Mesendoderm (in vitro differentiated cells): ENCODE data around the gene PPP1R16B.

Experiments used
- DNase-seq: peaks from one replicate; pipeline ENCODE4 v3.0.0; 2013
- H2AK5ac ChIP-seq: 2 replicates; pipeline ENCODE4 v1.6.1; 2013; ENCODE audit warnings: low read length, inconsistent platforms
- H2BK120ac ChIP-seq: 2 replicates; pipeline ENCODE4 v1.6.1; 2013; ENCODE audit warnings: low read depth, mild to moderate bottlenecking, low read length, moderate library complexity, mixed read lengths
- H2BK15ac ChIP-seq: replicated peaks from 2 replicates; pipeline ENCODE4 v1.6.1; 2013; ENCODE audit warnings: low read depth, mild to moderate bottlenecking, moderate library complexity
- H2BK5ac ChIP-seq: 2 replicates; pipeline ENCODE4 v1.6.1; 2013; ENCODE audit warnings: low read length, inconsistent platforms
- H3K18ac ChIP-seq: 2 replicates; pipeline ENCODE4 v1.6.1; 2013; ENCODE audit warnings: mild to moderate bottlenecking, low read length, mixed read lengths
- H3K23ac ChIP-seq: one replicate; pipeline ENCODE4 v1.6.1; 2013; ENCODE audit warnings: low read length
- H3K27ac ChIP-seq: 2 replicates; pipeline ENCODE4 v1.5.1; 2013; ENCODE audit warnings: low read depth, mild to moderate bottlenecking, inconsistent platforms, low read length, moderate library complexity
- H3K27me3 ChIP-seq: 2 replicates; pipeline ENCODE4 v1.6.1; 2013; ENCODE audit warnings: low read length, control low read depth, mild to moderate bottlenecking, inconsistent platforms; ENCODE audit not compliant: insufficient read depth, poor library complexity
- H3K36me3 ChIP-seq: 2 replicates; pipeline ENCODE4 v1.6.1; 2013; ENCODE audit warnings: low read length, inconsistent platforms; ENCODE audit not compliant: control insufficient read depth, insufficient read depth
- H3K4ac ChIP-seq: one replicate; pipeline ENCODE4 v1.6.1; 2013; ENCODE audit warnings: low read depth, mild to moderate bottlenecking, low read length, moderate library complexity
- H3K4me1 ChIP-seq: 2 replicates; pipeline ENCODE4 v1.6.1; 2013; ENCODE audit warnings: low read depth, low read length, inconsistent platforms; ENCODE audit not compliant: control insufficient read depth
- H3K4me2 ChIP-seq: 2 replicates; pipeline ENCODE4 v1.6.1; 2013; ENCODE audit warnings: low read length
- H3K4me3 ChIP-seq: 2 replicates; pipeline ENCODE4 v1.5.1; 2013; ENCODE audit warnings: mild to moderate bottlenecking, low read length
- H3K56ac ChIP-seq: one replicate; pipeline ENCODE4 v1.6.1; 2013; ENCODE audit warnings: low read length
- H3K79me1 ChIP-seq: 2 replicates; pipeline ENCODE4 v1.6.1; 2013; ENCODE audit warnings: low read length, inconsistent platforms
- H3K79me2 ChIP-seq: 2 replicates; pipeline ENCODE4 v1.6.1; 2013; ENCODE audit warnings: mild to moderate bottlenecking, low read length; ENCODE audit not compliant: control insufficient read depth, insufficient read depth
- H3K9ac ChIP-seq: 2 replicates; pipeline ENCODE4 v1.6.1; 2013; ENCODE audit warnings: low read length, inconsistent platforms
- H4K5ac ChIP-seq: one replicate; pipeline ENCODE4 v1.6.1; 2013; ENCODE audit warnings: low read length
- H4K8ac ChIP-seq: one replicate; pipeline ENCODE4 v1.6.1; 2013; ENCODE audit warnings: low read depth, mild to moderate bottlenecking, control low read depth, low read length, moderate library complexity
- WGBS: extraction: QIAGEN DNeasy Blood & Tissue Kit; methylation state at CpG from one replicate; pipeline ENCODE4 v1.1.7; 2013; ENCODE audit warnings: low lambda C conversion rate, missing lambda C conversion rate; ENCODE audit not compliant: insufficient coverage; ENCODE audit errors: extremely low coverage; 5-methylcytosine and 5-hydroxymethylcytosine counted together

PPP1R16B gene

DNA sequence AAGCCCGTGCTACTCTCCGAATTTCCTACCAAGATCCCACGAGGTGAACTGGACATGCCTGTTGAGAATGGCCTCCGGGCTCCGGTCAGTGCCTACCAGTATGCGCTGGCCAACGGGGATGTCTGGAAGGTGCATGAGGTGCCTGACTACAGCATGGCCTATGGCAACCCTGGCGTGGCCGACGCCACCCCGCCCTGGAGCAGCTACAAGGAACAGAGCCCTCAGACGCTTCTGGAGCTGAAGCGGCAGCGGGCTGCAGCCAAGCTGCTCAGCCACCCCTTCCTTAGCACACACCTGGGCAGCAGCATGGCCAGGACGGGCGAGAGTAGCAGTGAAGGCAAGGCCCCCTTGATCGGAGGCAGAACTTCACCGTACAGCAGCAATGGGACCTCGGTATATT lies 112.7 kb downstream of the PPP1R16B start:
- no peak overlapping the region for H3K4me2 ChIP-seq
- no peak overlapping the region for H4K5ac ChIP-seq
- WGBS: no CpG with 5 or more reads among the region's 19 CpGs
- DNase-seq: no peak
- no peak overlapping the region for H4K8ac ChIP-seq
- H3K23ac ChIP-seq: no peak overlapping the region
- no peak overlapping the region for H3K56ac ChIP-seq
- no peaks in the 10 kb centered on the region for H3K79me1 ChIP-seq
- no peak overlapping the region for H3K9ac ChIP-seq
- H2BK120ac ChIP-seq: no peak overlapping the region
- no peaks in the 10 kb centered on the region for H3K27me3 ChIP-seq
- H3K4me3 ChIP-seq: no peak overlapping the region
- H3K18ac ChIP-seq: no peak overlapping the region
- no peaks in the 10 kb centered on the region for H3K36me3 ChIP-seq
- H3K27ac ChIP-seq: no peak overlapping the region
- no peaks in the 10 kb centered on the region for H3K4me1 ChIP-seq
- no peak overlapping the region for H2AK5ac ChIP-seq
- H3K4ac ChIP-seq: no peak overlapping the region
- no peak overlapping the region for H2BK5ac ChIP-seq
- H2BK15ac ChIP-seq: no peak overlapping the region
- no peaks in the 10 kb centered on the region for H3K79me2 ChIP-seq

DNA sequence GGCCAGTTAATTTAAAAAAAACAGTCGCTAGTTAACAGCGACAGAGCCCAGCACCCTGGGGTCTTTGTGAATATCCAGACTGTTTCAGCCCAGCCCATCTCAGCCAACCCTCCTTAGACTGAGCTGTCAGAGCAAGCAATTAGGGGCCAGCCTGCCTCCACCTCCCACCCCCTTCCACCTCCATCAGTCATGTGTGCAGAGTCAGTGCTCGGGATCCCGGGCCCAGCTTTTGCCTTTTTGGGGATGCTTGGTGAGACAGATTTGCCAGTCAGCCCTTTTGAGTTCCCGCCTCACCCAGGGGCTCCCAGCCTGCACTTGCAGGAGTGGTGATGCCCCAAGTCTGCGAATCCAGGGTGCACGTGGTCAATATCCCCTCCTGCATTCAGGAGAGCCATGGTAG lies 114.2 kb downstream of the PPP1R16B start:
- H3K23ac ChIP-seq: no peak overlapping the region
- H3K56ac ChIP-seq: no peak overlapping the region
- no peak overlapping the region for H2BK120ac ChIP-seq
- no peaks in the 10 kb centered on the region for H3K27me3 ChIP-seq
- H3K4me2 ChIP-seq: no peak overlapping the region
- H2BK15ac ChIP-seq: no peak overlapping the region
- WGBS: no CpG with 5 or more reads among the region's 7 CpGs
- no peaks in the 10 kb centered on the region for H3K79me2 ChIP-seq
- H3K4ac ChIP-seq: no peak overlapping the region
- H2AK5ac ChIP-seq: no peak overlapping the region
- H3K4me1 ChIP-seq: no peaks in the 10 kb centered on the region
- no peak for DNase-seq
- H3K36me3 ChIP-seq: no peaks in the 10 kb centered on the region
- no peak overlapping the region for H3K18ac ChIP-seq
- no peak overlapping the region for H3K27ac ChIP-seq
- no peak overlapping the region for H4K8ac ChIP-seq
- H3K79me1 ChIP-seq: no peaks in the 10 kb centered on the region
- H2BK5ac ChIP-seq: no peak overlapping the region
- no peak overlapping the region for H3K4me3 ChIP-seq
- no peak overlapping the region for H3K9ac ChIP-seq
- H4K5ac ChIP-seq: no peak overlapping the region

DNA sequence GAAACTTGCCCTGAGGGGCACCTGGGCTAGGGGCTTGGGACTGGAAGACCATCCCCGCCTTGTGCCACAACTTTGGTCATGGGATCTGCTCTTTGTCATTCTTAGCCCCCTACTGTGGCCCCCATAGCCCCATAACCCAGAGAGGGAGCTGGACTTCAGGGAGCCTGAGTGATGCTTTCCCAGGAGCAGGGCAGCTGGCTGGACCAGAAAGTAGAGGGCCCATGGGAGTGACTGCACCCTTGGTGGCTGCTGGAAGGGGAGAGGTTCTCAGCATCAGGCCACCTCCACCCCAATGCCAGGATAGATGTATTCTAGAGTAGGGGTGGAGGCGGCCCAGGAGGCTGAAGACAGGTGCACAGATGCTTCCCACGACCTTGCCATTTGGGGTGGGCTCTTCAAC lies 114.9 kb downstream of the PPP1R16B start:
- no peak overlapping the region for H2BK5ac ChIP-seq
- H3K36me3 ChIP-seq: no peaks in the 10 kb centered on the region
- no peaks in the 10 kb centered on the region for H3K27me3 ChIP-seq
- no peaks in the 10 kb centered on the region for H3K79me1 ChIP-seq
- no peak overlapping the region for H2BK120ac ChIP-seq
- no peaks in the 10 kb centered on the region for H3K4me1 ChIP-seq
- H2AK5ac ChIP-seq: no peak overlapping the region
- no peak overlapping the region for H3K4ac ChIP-seq
- no peak overlapping the region for H4K5ac ChIP-seq
- H3K4me3 ChIP-seq: no peak overlapping the region
- no CpG with 5 or more reads among the region's 3 CpGs for WGBS
- no peak overlapping the region for H4K8ac ChIP-seq
- no peak overlapping the region for H3K9ac ChIP-seq
- H3K4me2 ChIP-seq: no peak overlapping the region
- H3K79me2 ChIP-seq: no peaks in the 10 kb centered on the region
- DNase-seq: no peak
- no peak overlapping the region for H2BK15ac ChIP-seq
- no peak overlapping the region for H3K23ac ChIP-seq
- no peak overlapping the region for H3K27ac ChIP-seq
- H3K56ac ChIP-seq: no peak overlapping the region
- H3K18ac ChIP-seq: no peak overlapping the region

DNA sequence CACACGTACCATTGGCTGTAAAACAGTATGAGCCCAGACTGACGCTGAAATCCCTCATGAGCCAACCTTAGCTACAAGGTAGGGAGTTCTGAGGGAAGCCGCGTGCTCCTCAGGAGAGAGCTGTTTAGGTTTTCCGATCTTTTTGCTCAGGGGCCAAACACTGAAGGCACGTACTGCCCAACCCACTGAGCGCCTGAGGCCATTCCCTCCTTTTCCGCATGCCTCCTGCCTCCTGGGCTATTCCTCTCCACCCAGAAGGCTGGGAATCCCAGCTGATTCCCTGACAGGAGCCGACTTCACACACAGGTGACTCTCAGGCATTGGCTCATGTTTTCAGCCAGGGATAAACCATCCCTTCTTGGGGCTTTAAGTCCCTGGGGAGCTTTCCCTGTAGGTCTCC lies 115.4 kb downstream of the PPP1R16B start:
- no peak for DNase-seq
- no peak overlapping the region for H4K8ac ChIP-seq
- no peak overlapping the region for H3K27ac ChIP-seq
- no peak overlapping the region for H3K56ac ChIP-seq
- H2BK120ac ChIP-seq: no peak overlapping the region
- H3K9ac ChIP-seq: no peak overlapping the region
- no peak overlapping the region for H3K18ac ChIP-seq
- H3K23ac ChIP-seq: no peak overlapping the region
- no peaks in the 10 kb centered on the region for H3K27me3 ChIP-seq
- no peak overlapping the region for H3K4me2 ChIP-seq
- no peak overlapping the region for H3K4me3 ChIP-seq
- H3K4ac ChIP-seq: no peak overlapping the region
- WGBS: no CpG with 5 or more reads among the region's 9 CpGs
- H2BK5ac ChIP-seq: no peak overlapping the region
- no peaks in the 10 kb centered on the region for H3K79me1 ChIP-seq
- H2AK5ac ChIP-seq: no peak overlapping the region
- no peaks in the 10 kb centered on the region for H3K36me3 ChIP-seq
- no peaks in the 10 kb centered on the region for H3K4me1 ChIP-seq
- H3K79me2 ChIP-seq: no peaks in the 10 kb centered on the region
- no peak overlapping the region for H4K5ac ChIP-seq
- no peak overlapping the region for H2BK15ac ChIP-seq

DNA sequence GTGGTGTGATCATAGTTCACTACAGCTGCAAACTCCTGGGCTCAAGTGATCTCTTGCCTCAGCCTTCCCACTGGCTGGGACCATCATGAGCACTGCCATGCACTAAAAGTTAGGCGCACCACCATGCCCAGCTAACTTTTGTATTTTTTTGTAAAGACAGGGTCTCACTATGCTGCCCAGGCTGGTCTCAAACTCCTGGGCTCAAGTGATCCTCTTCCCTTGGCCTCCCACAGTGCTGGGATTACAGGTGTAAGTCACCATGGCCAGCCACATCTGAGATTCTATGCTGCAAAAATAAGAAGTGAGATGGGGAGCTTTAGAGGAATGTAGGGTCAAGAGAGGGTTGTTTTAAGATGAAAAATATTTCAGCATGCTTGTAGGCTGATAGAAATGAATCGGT lies 119.2 kb downstream of the PPP1R16B start:
- H3K4me3 ChIP-seq: no peak overlapping the region
- no peak for DNase-seq
- no peak overlapping the region for H2BK120ac ChIP-seq
- peaks cover 8% of the 10 kb centered on the region for H3K4me1 ChIP-seq
- no peak overlapping the region for H4K5ac ChIP-seq
- no peak overlapping the region for H2BK15ac ChIP-seq
- no peak overlapping the region for H3K18ac ChIP-seq
- H3K9ac ChIP-seq: no peak overlapping the region
- WGBS: no CpG with 5 or more reads among the region's 2 CpGs
- no peak overlapping the region for H3K4me2 ChIP-seq
- no peak overlapping the region for H3K23ac ChIP-seq
- peaks cover 29% of the 10 kb centered on the region for H3K79me2 ChIP-seq
- no peaks in the 10 kb centered on the region for H3K36me3 ChIP-seq
- no peak overlapping the region for H3K56ac ChIP-seq
- H2AK5ac ChIP-seq: no peak overlapping the region
- peaks cover 11% of the 10 kb centered on the region for H3K79me1 ChIP-seq
- no peak overlapping the region for H4K8ac ChIP-seq
- no peak overlapping the region for H3K27ac ChIP-seq
- H2BK5ac ChIP-seq: no peak overlapping the region
- H3K4ac ChIP-seq: no peak overlapping the region
- no peaks in the 10 kb centered on the region for H3K27me3 ChIP-seq

DNA sequence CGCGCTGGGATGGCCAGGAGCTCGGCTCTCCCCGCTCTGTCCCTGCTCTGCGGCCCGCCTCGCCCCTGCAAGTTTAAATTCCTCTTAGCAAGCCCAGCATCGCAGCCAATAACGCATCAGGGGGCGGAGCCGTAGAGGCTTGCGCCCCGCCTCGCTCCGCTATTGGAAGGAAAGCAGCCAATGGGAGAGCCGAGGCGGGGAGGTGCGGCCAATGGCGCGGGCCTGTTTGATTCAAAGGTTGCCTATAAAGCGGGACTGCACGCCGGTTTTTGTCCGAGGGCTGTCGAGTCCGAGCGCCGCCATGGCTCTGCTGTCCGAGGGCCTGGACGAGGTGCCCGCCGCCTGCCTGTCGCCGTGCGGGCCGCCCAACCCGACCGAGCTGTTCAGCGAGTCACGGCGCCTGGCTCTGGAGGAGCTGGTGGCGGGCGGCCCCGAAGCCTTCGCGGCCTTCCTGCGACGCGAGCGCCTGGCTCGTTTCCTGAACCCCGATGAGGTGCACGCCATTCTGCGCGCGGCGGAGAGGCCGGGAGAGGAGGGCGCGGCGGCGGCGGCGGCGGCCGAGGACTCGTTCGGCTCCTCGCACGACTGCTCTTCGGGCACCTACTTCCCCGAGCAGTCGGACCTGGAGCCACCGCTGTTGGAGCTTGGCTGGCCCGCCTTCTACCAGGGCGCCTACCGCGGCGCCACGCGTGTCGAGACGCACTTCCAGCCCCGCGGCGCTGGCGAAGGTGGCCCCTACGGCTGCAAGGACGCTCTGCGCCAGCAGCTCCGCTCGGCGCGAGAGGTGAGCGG lies 120.8 kb downstream of the PPP1R16B start, which contains the start of gene FAM83D:
Gene FAM83D, plus strand, starts transcription at position 276 of the 792 bp plus-strand sequence. Its CDS starts 26 bp downstream, at position 302.
- Histone ChIP-seq H3K9ac (peak within 1 kb of the TSS; percentile 99), H4K5ac (no peak within 1 kb of the TSS), H3K79me1 (peaks cover 15% of the 10 kb centered on the region), H3K18ac (peak within 1 kb of the TSS; percentile 41), H3K4me2 (peak within 1 kb of the TSS; percentile 37), H4K8ac (no peak within 1 kb of the TSS), H3K79me2 (peaks cover 45% of the 10 kb centered on the region), H2BK5ac (peak within 1 kb of the TSS; percentile 38), H3K36me3 (peaks cover 3% of the 10 kb centered on the region), H3K4me1 (peaks cover 8% of the 10 kb centered on the region), H2BK15ac (no peak within 1 kb of the TSS), H3K4ac (peak within 1 kb of the TSS; percentile 63), H2BK120ac (no peak within 1 kb of the TSS), H3K4me3 (peak within 1 kb of the TSS; percentile 97), H3K27me3 (no peaks in the 10 kb centered on the region), H3K23ac (peak within 1 kb of the TSS; percentile 97), H3K27ac (no peak within 1 kb of the TSS), H3K56ac (peak within 1 kb of the TSS; percentile 98), H2AK5ac (no peak within 1 kb of the TSS)
- WGBS: no CpG with 5 or more reads among the region's 95 CpGs
- DNase-seq: peak; percentile 99
